Measurements from ENCODE around the gene CPN2.

The CPN2 gene, protein sequence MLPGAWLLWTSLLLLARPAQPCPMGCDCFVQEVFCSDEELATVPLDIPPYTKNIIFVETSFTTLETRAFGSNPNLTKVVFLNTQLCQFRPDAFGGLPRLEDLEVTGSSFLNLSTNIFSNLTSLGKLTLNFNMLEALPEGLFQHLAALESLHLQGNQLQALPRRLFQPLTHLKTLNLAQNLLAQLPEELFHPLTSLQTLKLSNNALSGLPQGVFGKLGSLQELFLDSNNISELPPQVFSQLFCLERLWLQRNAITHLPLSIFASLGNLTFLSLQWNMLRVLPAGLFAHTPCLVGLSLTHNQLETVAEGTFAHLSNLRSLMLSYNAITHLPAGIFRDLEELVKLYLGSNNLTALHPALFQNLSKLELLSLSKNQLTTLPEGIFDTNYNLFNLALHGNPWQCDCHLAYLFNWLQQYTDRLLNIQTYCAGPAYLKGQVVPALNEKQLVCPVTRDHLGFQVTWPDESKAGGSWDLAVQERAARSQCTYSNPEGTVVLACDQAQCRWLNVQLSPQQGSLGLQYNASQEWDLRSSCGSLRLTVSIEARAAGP

DNA sequence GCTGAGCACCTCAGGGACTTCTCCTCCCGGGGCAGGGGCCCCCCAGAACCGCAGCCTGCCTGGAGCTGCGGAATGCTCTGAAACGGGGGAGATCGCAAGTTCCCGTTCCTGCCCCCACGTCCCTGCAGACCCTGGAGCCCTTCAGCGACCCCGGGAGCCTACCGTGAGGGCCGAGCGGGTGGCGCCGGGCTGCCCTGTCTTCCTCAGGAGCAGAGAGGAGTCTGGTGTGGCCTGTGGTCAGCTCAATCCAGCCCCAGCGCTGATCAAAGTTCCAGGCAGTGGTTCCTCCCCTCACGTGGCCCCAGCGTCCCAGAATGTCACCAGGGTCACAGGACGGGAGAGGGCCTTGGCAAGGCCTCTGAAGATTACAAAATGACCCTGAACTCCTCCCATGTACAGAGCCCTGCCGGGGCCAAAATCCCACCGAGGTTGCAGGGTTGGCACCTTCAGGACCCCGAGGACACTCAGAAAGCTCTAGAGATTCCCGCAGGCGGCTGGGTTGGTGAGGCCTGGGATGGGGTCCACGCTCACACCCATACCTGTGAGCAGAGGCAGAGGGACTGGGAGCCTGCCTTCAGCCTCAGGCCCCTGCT lies at the start of gene CPN2:
TSS of gene CPN2 (minus strand) at position 249 of the 593 bp plus-strand sequence. CDS start 8,626 bp downstream, outside the sequence.
- no peak for DNase-seq (ENCODE audit: low read depth, low spot score)

DNA sequence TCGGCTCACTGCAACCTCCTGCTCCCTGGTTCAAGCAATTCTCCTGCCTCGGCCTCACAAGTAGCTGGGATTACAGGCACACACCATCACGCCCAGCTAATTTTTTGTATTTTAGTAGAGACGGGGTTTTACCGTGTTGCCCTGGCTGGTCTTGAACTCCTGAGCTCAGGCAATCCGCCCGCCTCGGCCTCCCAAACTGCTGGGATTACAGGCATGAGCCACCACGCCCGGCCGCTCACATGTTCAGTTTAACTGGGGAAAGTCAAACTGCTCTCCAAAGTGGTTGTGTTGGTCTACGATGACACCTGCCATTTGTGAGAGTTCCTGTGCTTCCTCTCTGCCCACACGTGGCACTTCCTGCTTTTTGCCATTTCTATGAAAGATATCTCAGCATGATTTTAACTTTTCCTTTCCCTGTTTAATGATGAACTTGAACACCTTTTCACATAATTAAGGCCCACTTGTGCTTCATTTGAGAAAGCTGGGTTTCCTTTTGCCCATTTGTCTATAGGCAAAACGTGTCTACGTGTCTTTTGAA lies 48.8 kb upstream of the CPN2 start:
- DNase-seq (ENCODE audit: low read depth, low spot score) = no peak

DNA sequence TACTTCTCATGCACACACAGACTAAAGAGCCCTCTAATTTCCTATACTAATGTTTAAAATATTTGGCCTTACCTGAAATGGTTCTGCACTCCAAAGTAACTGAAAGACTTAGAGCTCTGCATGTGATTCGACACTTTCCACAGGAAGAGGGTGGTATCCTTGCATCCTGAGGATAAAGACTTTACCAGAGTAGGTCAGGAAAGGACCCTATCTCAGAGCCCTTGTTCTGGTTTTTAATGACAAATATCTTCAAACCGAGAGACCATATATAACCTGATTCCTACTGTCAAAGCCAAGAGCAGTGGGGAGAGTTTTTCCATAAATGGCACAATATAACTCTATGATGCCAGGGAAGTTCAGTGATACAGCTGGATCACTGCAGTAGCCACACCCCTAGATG lies 48.0 kb upstream of the CPN2 start, which contains the start of gene GP5:
TSS of gene GP5 (minus strand) at position 101 of the 400 bp plus-strand sequence. CDS start 984 bp downstream, outside the sequence.
- no peak for DNase-seq (ENCODE audit: low read depth, low spot score)

DNA sequence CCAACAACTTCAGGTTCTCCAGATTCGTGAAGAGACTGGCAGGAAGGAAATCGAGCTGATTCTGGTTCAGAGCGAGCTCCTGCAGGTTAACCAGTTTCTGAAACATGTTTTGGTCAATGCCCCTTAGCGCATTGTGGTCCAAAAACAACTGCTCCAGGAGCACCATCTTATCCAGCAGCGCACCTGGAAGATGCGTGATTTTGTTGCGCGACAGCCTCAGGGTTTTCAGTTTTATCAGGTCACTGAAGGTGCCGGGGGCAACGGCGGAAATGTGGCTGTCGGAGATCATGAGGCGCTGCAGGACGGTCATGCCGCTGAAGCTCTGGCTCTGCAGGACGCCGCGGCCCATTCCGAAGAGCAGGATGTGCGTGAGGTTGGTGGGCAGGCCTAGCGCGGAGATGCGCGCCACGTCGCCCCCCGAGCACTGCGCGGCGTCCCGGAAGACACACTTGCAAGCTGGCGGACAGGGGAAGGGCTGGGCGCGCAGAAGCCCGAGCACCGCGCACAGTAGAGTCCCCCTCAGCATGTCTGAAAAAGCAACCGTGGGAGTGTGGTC lies 46.7 kb upstream of the CPN2 start:
- DNase-seq (ENCODE audit: low read depth, low spot score) = peak; percentile 40

DNA sequence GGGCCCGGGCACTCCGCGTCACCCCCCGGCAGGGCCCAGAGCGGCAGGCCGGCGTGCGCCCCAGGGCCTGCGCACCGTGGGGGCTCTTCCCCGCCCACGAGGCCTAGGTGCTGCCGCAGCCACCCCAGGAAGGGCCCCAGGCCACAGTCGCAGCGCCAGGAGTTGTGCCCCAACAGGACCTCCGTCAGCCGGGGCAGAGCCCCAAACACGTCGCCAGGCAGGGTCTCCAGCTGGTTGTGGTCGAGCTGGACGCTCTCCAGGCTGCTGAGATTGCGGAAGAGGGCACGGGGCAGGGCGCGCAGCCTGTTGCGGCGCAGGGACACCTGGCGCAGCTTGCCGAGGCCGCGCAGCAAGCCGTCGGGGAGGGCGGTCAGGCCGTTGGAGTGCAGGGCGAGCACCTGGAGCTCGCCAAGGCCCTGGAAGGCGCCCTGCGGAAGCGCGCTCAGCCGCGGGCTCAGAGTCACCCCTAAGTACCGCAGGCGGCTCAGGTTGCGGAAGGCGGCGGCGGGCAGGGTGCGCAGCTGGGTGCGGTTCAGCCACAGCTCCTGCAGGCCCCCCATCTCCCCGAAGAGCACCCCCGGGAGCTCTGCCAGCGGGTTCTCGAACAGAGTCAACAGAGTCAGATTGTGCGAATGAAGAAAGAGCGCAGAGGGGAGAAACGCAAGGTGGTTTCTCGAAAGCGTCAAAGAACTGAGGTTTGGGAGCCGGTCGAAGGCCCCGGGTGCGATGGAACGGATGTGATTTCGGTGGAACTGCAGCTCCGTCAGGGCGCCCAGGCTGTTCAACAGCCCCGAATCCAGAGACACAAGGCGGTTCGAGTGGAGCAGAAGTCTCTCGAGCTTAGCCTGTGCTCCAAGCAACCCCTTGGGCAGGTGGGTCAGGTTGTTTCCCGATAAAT lies 46.0 kb upstream of the CPN2 start:
- peak; percentile 63 for DNase-seq (ENCODE audit: low read depth, low spot score)

DNA sequence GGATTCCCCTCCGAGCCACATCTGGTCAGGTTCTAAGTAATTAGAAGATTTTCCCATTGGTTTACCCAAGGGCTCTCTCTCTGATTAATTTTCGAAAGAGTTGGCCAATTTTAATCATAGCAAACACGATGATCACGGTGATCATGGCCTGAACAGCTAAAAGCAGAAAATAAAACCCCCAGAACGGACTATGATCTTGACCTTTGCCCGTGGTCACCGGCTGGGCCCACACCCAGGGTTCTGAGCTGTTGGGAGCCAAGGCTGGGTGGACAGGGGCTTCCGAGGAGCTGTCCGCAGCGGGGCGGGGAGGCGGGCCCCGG lies 45.4 kb upstream of the CPN2 start:
- DNase-seq (ENCODE audit: low read depth, low spot score) = no peak

DNA sequence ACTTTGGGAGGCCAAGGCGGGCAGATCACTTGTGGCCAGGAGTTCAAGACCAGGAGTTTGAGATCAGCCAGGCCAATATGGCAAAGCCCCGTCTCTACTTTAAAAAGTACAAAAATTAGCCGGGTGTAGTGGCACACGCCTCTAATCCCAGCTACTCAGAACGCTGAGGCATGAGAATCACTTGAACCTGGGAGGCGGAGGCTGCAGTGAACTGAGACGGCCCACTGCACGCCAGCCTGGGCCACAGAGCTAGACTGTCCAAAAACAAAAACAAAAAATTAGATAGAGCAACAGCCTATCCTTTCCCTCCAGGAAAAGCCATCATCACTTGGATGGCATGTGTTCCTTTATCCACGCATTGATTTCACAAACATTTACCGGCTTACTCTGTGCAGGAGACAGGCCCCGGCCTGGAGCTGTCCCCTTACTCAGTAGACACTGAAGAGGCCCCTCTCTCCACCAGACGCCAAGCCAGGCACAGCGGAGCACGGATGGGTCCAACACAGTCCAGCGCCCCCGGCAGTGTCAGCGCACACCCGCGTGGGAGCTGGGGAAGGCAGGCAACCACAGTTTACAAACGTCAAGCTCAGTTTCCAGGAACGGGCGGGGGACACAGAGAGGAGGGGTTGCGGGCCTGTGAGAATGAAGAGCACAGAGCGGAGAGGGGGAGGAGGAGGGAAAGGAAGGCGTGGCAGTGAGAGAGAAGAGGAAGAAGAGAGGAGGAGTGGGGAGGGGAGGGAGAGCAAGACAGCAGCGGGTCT lies 44.8 kb upstream of the CPN2 start:
- DNase-seq (ENCODE audit: low read depth, low spot score) = peak; percentile 29

DNA sequence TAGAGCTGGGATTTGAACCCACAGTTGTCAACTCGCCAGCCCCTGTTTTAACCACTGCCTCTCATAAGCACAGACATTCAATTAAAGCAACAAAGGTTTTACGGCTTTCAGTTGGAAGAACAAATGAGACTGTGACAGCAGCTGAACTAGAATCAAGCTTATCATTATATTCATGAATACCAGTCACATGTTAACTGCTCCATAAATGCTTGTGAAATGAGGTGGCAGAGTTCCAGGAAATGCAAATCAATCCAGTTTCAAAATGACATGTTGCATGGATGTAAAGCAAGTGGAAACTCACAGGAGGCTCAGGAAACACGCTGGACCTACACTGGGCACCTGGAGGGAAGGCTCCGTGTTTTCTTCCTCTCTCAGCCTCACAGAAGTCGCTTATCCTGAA lies 44.1 kb upstream of the CPN2 start:
- no peak for DNase-seq (ENCODE audit: low read depth, low spot score)

DNA sequence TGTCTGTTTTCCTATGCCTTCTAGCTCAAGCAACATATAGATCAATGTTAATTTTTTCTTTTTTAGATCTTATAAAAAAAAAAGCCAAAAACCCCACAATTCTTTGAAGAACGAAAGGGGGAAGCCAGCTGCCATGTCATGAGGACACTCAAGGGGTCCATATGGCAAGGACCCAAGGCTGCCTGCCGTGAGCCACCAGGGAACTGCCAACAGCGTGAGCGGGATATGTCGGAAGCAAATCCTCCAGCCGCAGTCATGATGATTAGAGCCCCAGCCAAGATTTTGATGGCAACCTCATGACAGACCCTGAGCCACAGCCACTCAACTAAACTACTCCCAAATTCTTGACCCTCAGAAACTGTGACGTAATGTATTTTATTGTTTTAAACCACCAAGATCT lies 41.4 kb upstream of the CPN2 start:
- no peak for DNase-seq (ENCODE audit: low read depth, low spot score)

DNA sequence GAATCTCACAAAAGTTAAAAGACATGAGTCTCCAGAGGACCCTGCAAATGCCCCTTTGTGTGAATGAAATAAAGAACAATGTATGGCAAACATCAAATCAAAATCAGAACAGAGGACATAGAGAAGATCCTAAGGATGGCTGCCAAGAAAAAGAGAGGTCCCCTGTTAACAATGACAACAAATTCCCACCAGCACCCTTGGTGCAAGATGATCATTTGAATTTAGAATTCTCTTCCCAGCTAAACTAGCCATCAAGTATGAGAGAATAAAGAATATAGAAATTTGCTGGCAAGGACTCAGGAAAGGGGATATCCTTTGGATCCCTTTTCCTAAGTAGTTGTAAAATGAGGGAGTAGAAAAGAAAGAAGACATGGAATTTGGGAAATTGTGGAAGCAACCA lies 39.7 kb upstream of the CPN2 start:
- no peak for DNase-seq (ENCODE audit: low read depth, low spot score)

DNA sequence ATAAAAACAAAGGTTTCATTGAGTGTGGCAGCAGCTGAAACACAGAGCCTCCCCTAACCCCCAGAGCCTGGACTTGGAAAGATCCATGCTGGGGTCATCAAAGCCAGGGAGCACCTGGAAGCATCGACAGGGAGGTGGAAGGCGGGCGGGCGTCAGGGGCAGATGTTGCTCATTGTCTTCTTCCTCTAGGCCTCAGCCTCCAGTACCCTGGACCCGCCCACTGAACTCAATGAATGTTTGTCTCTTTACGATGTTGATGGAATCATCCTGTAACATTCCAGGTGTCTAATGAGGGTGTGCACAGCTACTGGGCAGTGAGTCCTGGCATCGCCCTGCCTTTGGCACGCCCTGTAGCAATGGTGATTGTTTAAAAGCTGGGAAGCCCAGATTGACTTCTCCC lies 38.1 kb upstream of the CPN2 start:
- no peak for DNase-seq (ENCODE audit: low read depth, low spot score)

DNA sequence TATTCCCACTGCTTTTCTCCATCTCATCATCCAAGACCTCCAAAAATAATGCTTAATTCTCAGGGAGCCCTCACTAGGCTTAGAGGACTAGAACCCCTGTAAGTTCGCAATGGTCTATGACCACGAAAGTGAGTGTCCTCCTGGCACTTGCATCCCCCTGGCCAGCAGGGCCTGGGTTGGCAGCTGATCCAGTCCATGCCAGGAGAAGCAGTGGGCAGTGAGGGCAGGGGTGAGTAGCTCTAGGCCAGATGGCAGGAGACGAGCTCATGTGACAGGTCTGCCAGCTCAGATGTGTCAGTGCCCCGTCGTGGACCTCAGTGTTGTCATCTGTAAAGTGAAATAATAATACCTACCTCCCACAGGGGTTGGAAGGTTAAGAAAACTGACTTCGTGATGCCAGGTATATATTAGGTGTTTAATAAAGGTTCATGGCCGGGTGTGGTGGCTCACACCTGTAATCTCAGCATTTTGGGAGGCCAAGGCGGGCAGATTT lies 36.8 kb upstream of the CPN2 start:
- DNase-seq (ENCODE audit: low read depth, low spot score) = no peak

DNA sequence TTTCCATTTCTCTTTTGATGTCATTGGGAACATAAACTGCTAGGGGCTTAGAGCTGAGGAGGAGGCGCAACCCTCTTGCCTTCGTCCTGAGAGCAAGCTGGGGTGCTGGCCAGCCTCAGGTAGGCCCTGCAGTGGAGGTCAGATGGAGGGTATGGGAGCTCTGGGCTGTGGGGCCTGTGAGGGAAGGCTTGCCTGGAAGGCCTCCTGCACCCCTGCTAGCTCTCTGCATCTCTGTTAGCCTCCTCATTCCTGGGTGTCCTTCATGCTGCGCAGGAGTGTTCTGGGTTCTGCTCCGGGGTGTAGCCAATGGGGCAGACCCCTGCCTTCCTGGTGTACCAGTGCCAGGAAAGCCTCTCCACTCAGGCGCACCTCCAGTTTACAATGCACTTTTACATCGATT lies 36.1 kb upstream of the CPN2 start:
- DNase-seq (ENCODE audit: low read depth, low spot score) = no peak

DNA sequence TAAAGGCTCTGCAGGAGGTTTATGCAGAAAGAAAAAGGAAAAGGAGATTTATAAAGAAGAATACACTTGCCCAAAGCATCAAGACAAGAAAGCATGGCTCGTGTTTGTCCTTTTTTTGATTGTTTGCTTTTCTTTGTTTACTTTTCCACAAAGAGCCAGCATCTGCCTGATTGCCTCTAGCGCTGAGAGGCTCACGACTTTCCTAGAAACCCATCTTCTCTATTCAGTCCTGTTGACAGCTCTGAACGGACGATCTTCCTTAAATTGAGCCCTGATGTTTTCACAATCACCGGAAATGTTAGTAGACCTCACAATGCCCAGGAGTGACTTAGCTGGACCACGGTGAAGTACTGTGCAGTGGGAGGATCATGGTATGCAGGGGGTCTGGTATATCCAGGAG lies 35.5 kb upstream of the CPN2 start:
- no peak for DNase-seq (ENCODE audit: low read depth, low spot score)

DNA sequence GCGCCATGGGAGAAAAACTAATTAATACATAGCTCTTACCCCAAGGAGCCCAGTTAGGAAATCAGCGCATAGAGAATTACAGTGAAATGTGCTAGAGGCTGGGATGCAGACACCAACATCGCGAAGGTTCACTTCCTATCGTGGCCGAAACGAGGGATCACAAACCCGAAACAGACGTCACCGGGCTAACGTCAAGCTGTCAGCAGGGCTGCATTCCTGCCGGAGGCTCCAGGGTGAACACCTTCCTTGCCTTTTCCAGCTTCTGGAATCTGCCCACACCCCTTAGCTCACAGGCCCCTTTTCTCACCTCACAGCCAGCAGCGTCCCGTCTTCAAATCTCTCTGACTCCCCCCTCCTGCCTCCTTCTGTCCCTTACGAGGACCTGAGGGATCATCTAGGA lies 34.9 kb upstream of the CPN2 start:
- DNase-seq (ENCODE audit: low read depth, low spot score) = no peak

DNA sequence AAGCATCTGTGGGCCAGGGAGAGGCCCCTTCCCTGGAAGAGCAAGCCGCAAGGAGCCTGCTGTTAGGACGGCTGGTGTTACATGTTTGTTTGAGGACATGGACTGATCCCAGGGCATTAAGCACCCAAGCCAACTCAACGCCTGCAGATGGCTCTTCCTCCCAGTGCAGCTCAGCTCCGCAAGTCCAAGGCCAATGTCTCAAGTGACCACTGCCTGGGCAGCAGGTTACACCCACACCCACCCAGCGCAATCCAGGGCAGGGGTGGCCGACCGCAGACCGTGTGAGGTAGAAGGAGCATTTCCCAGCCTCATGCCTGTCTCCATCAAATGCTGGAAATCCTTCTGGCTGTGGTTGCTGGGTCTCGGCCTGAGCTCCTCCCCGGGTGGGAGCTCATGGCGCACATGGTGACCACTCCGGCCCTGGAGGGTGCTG lies 33.5 kb upstream of the CPN2 start:
- DNase-seq (ENCODE audit: low read depth, low spot score) = no peak

DNA sequence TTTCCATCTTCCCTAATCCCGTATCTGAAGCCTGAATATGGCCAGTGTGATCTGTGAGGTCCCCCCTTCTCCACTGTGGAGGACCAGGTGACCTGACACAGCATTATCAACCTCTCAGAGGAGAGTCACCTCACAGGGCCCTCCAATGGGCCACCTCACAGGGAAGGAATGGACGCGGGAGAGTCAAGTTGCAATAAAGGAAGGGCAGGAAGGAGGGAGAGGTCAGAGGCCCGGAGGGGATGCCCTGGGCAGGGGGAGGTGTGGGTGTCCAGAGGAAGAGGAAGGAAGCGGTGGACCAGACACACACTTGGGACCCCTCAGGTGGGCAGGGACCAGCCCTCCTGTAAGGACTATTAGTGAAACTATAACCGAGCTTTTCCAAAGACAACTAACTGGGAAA lies 33.0 kb upstream of the CPN2 start:
- DNase-seq (ENCODE audit: low read depth, low spot score) = no peak

DNA sequence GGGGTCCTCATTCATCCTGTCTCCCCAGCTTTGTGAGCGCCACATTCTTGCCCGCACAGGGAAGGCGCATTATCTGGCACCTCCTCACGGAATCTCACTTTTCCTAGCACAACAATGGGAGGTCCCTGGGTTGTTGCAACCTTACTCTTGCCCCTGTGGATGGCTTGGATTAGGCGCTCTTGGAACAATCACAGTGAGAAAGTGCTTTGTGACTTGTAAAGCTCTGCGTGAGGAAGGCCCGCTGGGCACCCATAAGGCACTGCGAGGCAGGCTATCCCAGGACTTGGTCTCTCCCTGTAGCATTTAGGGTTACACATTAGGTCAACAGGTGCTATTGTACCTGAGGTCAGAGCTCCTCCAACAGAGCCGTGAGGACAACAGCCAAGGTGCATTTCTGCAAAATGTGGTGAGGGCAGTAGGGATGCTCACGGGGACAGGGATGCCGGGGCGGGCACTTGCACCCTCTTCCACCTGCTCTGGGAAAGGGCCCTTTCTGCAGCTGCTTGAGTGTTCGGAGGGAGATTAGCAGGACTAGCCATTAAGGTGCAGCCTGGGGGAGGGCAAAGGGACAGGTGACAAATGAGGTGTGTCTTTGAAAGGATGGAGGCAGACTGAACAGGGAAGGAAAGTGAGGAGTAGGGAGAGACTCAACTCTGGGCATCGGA lies 32.3 kb upstream of the CPN2 start:
- DNase-seq (ENCODE audit: low read depth, low spot score) = no peak

DNA sequence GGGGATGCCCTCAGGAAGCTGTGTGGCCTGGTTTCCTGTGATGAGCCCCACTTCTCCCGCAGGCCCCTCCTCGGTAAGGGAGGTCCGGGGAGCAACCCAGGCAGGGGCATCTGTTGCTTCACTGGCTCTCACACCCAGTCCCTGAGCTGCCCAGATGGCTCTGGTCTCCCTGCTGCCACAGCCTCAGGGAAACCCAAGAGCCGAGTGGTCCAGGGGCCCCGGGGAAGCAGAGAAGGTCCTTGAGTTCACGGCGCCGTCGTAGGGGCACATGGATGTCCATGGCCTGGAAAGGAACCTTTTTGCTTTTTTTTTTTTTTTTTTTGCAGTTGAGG lies 31.7 kb upstream of the CPN2 start:
- no peak for DNase-seq (ENCODE audit: low read depth, low spot score)

DNA sequence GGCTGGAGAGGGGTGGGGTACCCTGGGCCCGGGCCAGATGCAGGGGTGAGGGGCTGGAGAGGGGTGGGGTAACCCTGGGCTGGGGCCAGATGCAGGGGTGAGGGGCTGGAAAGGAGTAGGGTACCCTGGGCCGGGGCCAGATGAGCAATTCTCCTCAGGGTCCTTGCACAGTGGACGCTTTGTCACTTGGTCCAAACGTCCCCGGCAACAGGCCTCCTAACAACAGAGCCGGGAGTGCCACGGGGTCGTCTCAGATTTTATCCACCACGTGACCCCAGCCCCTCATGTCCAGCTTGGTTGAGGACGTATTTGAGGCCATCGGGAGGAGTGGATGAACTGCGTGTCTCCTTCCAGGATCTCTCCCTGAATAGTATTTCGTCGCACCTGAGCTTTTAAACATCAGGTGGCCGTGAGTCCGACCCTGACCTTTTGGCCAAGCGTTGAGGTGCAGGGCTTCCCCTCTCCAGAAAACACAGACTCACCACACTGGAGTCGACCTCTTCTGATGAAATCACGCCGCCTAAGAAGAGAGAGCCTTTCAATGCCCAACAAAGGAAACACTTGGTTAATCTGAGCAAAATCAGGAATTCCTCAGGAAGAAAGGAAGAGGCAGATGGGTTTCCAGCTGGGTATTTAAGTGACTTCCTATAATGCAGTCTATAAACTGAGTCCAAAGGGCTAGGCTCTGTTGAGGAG lies 31.2 kb upstream of the CPN2 start:
- DNase-seq (ENCODE audit: low read depth, low spot score) = no peak
